Measurements from ENCODE around the gene RETN. TPM values are rescaled to one million over a fixed set of nuclear protein-coding genes. Genes with fewer than 3 reads are reported as not detected.
"Not testable (repeated sequence)": the region's sequence is repeated elsewhere in the genome, so short reads cannot be mapped to it uniquely, and the experiment has no call there.

RETN gene
- total RNA-seq, 1 donor from 2014 or later = 1.7 TPM

DNA sequence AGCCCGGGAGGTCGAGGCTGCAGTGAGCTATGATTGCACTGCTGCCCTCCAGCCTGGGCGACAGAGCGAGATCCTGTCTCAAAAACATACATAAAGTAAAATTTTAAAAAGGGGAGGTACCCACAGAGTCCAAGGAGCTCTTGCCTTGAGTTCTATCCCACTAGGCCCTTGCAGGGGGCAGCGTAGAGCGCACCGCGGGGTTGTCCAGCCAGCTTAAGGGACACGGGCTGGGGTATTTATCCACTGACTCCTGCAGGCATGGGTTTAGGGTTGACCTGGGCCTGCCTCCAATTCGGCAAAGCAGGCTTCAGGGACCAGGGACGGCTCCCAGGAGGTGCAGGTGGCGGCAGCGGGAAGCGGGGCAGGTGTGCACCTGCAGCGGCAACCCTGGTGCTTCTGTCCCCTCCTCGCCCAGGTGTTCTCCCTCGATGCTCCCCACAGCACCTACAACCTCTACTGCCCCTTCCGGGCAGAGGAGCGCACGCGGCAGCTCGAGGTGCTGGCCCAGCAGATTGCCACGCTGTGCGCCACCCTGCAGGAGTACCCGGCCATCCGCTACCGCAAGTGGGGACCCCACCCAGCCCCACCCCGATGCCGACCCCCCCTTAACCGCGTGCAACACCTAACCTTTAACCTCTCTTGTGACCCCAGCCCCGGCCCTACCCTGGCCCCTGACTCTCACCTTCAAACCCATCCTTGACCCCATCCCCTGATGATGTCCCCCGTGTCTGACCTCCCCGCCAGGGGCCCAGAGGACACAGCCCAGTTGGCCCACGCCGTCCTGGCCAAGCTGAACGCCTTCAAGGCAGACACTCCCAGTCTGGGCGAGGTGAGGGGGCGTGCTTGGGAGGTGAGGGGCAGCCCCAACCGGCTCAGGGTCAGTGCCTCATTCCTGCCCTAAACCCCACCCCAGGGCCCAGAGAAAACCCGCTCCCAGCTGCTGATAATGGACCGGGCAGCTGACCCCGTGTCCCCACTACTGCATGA is 27.3 kb upstream of the RETN start:
- no peak for DNase-seq (ENCODE audit: low read depth)
- no peaks in the 10 kb centered on the region for H3K36me3 ChIP-seq (ENCODE audit: control insufficient read depth, insufficient read depth, low read length)
- H3K4me3 ChIP-seq (ENCODE audit: low read depth, low read length) = no peak overlapping the region
- no peak for TF ChIP-seq CTCF (IDR thresholded peaks at IDR 0.05; ENCODE audit: insufficient read depth, low read length, poor library complexity, severe bottlenecking)
- no peaks in the 10 kb centered on the region for H3K27me3 ChIP-seq (ENCODE audit: control insufficient read depth, insufficient read depth, low read length)

DNA sequence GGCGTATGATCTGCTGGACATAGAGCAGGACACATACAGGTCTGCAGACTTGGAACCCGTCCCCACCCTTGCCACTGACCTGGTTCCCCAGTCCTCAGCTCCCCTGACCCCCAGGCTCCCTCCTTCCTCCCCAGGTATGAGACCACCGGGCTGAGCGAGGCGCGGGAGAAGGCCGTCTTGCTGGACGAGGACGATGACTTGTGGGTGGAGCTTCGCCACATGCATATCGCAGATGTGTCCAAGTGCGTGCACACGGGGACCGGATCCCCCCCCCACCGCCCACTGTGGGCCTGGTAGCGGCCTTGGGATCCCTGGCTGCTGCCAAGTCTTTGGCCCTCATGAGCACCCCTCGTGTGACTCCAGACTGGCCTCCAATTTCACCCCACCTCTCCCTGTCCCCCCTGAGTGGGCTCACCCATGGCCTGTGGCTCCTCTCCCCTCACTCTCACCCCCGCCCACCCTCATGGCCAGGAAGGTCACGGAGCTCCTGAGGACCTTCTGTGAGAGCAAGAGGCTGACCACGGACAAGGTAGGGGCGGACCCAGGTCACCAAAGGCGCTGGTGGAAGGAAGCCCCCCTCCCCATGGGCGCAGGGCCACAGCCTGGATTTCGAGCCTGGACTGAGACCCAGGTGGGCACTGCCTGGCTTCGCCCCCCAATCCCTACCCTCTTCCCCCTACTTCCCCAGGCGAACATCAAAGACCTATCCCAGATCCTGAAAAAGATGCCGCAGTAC is 26.4 kb upstream of the RETN start:
- H3K27me3 ChIP-seq (ENCODE audit: control insufficient read depth, insufficient read depth, low read length) = no peaks in the 10 kb centered on the region
- no peak for DNase-seq (ENCODE audit: low read depth)
- no peak for TF ChIP-seq CTCF (IDR thresholded peaks at IDR 0.05; ENCODE audit: insufficient read depth, low read length, poor library complexity, severe bottlenecking)
- H3K36me3 ChIP-seq (ENCODE audit: control insufficient read depth, insufficient read depth, low read length) = no peaks in the 10 kb centered on the region
- H3K4me3 ChIP-seq (ENCODE audit: low read depth, low read length) = no peak overlapping the region

DNA sequence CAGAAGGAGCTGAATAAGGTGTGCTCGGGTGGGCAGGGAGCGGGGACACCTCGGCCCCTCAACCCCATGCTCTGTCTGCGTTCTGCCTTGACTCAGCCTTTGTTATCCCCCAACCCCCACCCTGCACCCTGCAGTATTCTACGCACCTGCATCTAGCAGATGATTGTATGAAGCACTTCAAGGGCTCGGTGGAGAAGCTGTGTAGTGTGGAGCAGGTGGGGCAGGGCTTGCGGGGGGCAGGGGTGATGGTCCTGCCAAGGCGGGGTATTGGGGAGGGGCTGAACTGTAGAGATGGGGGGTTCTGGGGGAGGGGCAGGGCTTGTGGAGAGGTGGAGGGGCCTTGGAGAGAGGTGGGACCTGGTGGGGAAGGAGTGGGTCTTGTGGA is 25.8 kb upstream of the RETN start:
- Histone ChIP-seq H3K27me3 (ENCODE audit: control insufficient read depth, insufficient read depth, low read length) (no peaks in the 10 kb centered on the region), H3K4me3 (ENCODE audit: low read depth, low read length) (no peak overlapping the region), H3K36me3 (ENCODE audit: control insufficient read depth, insufficient read depth, low read length) (no peaks in the 10 kb centered on the region)
- TF ChIP-seq CTCF (IDR thresholded peaks at IDR 0.05; ENCODE audit: insufficient read depth, low read length, poor library complexity, severe bottlenecking) = no peak
- no peak for DNase-seq (ENCODE audit: low read depth)

GRCh38 chr19:7643629-7644549 is 25.0 kb upstream of the RETN start:
- H3K36me3 ChIP-seq (ENCODE audit: control insufficient read depth, insufficient read depth, low read length); DNase-seq (ENCODE audit: low read depth); H3K27me3 ChIP-seq (ENCODE audit: control insufficient read depth, insufficient read depth, low read length); H3K4me3 ChIP-seq (ENCODE audit: low read depth, low read length): not testable (repeated sequence)

- Histone ChIP-seq H3K36me3 (ENCODE audit: control insufficient read depth, insufficient read depth, low read length) (no peaks in the 10 kb centered on the region), H3K4me3 (ENCODE audit: low read depth, low read length) (no peak overlapping the region), H3K27me3 (ENCODE audit: control insufficient read depth, insufficient read depth, low read length) (no peaks in the 10 kb centered on the region)
- no peak for TF ChIP-seq CTCF (IDR thresholded peaks at IDR 0.05; ENCODE audit: insufficient read depth, low read length, poor library complexity, severe bottlenecking)
- DNase-seq (ENCODE audit: low read depth) = no peak
Measured at GRCh38 chr19:7644550-7644877, 24.3 kb upstream of the RETN start.

DNA sequence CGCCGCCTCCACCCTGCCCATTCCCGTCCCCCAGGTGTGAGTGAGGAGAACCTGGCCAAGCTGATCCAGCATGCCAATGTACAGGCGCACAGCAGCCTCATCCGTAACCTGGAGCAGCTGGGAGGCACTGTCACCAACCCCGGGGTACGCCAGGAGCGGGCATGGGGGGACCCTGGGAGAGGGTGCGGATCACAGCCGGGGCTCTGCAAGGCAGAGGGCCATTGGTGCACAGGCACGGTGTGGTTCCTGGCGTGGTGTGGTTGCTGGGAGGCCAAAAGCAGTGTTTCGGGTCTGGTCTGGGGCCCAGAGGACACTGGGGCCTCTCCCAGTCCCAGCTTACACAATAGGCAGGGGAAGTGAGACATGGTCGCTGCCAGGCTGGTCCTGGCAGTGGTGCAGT is 23.7 kb upstream of the RETN start:
- no peak for TF ChIP-seq CTCF (IDR thresholded peaks at IDR 0.05; ENCODE audit: insufficient read depth, low read length, poor library complexity, severe bottlenecking)
- no peak for DNase-seq (ENCODE audit: low read depth)
- no peaks in the 10 kb centered on the region for H3K36me3 ChIP-seq (ENCODE audit: control insufficient read depth, insufficient read depth, low read length)
- no peaks in the 10 kb centered on the region for H3K27me3 ChIP-seq (ENCODE audit: control insufficient read depth, insufficient read depth, low read length)
- no peak overlapping the region for H3K4me3 ChIP-seq (ENCODE audit: low read depth, low read length)

Data from kidney epithelial cell (primary cell).